CD1c-positive myeloid dendritic cell (primary cell): ENCODE measurements around the gene EEA1.
"Not testable (repeated sequence)": the region's sequence is repeated elsewhere in the genome, so short reads cannot be mapped to it uniquely, and the experiment has no call there.

Experiments used
- DNase-seq: peaks from one replicate; pipeline ENCODE4 v3.0.0-alpha.2; 2016; ENCODE audit errors: extremely low spot score

The EEA1 gene

DNA sequence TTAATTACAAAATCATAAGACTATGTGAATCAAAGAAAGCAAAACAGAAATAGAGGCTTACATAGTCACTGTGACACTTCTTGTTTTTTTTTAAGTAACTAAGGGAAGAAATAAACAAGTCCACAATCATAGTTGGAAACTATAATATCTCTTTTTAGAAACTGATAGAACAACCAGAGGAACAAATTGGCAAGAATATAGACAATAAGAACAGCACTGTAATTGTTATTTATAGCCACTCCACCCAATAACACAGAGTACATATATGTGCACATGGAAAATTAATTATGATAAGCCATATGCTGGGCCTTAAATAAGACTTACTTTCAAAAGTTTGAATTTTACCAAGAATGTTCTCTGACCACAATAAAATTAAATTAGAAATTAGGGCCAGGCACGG lies 125.2 kb downstream of the EEA1 start:
- DNase-seq: no peak

DNA sequence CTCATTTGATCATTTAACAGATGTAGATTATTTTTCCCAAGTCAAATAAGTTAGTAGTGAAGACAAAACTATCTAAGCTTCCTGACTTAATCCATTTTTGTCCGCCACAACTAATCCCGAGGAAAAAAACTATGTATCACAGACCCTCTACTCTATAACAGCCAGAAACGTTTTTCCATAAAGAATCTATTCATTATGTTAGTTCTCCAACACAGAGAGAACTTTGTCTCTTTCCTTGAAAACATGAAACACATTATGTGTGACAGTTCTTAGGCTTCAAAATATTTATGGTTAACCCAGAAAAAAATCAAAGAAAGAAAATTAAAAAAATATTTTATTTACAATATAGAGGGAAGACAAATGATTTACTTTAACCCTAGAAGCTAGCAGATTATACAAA lies 126.2 kb downstream of the EEA1 start:
- no peak for DNase-seq

GRCh38 chr12:92796650-92797049 lies 132.4 kb downstream of the EEA1 start:
- DNase-seq: no peak

GRCh38 chr12:92794814-92795213 lies 134.3 kb downstream of the EEA1 start:
- DNase-seq: no peak

DNA sequence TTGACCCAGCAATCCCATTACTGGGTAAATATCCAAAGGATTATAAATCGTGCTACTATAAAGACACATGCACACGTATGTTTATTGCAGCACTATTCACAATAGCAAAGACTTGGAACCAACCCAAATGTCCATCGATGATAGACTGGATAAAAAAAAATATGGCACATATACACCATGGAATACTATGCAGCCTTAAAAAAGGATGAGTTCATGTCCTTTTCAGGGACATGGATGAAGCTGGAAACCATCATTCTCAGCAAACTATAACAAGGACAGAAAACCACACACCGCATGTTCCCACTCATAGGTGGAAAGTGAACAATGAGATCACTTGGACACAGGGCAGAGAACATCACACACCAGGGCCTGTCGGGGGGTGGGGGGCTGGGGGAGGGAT lies 134.7 kb downstream of the EEA1 start:
- DNase-seq: not testable (repeated sequence)

DNA sequence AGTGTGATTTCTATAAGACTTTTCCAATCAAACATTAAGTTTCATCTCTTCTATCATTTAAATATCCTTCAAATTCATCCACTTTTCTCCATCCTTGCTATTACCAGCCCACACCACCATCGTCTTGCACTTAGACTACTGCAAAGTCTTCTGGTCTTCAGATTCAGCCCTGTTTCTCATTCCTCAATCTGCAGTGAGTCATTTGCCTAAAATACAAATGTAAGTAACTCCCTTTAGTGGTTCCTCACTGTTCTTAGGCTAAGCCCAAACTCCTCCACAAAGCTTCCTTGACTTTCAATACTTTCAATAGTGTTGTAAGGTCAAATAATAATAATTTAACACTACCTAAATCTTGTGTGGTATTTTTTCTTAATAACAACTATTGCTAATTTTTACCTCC lies 143.1 kb downstream of the EEA1 start:
- DNase-seq: no peak

GRCh38 chr12:92785563-92785950 lies 143.5 kb downstream of the EEA1 start:
- no peak for DNase-seq

DNA sequence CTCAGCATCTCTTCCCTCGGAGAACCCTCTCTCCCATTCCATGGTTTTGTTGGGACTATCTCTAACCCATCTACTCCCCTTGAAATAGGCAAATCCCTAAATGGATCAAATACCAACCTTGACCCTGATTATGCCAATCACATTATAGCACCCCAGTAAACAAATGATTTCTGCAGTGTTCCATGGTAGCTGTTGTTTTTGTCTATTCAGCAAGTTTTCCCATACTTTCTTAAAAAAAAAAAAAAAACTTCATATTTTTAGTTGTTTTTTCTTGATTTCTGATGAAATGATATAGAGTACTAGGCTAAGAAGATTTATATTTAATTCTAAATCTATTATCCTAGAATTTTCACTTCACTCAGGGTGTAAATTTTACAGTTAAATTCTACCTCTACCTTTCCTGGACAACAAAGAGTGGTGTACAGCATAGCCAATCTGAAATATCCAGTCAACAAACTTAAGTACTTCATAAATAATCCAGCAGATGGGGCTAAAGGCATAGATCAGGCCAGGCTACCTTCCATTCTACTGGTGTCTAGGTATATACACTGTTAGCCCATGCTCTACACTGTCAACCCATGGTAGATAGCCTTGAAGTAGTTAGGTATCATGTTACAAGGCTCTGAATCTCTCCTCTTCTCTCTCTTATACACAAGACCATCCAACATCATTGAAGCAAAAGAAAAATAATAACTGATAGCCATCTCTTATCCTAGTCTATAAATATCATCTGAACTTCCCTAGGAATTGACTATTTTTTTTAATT lies 144.1 kb downstream of the EEA1 start:
- peak; percentile 68 for DNase-seq

GRCh38 chr12:92784356-92784755 lies 144.7 kb downstream of the EEA1 start:
- no peak for DNase-seq

DNA sequence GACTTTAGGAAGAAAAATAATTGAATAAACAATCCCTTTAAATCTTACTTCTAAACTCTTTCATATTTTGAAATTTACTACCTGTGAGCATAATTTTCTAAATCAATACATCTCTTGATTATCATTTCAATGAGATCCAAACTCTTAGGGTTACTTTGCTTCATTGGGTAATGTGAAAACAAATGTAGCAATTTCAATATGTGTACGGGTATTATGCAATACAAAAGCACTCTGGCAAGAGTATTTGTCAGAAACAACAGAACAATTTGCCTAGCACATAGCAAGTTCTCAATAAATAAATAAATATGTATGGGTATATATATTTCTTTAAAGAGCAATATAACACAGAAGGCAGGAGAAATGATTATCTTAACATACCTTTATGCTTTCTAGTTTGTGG lies 149.2 kb downstream of the EEA1 start:
- no peak for DNase-seq

DNA sequence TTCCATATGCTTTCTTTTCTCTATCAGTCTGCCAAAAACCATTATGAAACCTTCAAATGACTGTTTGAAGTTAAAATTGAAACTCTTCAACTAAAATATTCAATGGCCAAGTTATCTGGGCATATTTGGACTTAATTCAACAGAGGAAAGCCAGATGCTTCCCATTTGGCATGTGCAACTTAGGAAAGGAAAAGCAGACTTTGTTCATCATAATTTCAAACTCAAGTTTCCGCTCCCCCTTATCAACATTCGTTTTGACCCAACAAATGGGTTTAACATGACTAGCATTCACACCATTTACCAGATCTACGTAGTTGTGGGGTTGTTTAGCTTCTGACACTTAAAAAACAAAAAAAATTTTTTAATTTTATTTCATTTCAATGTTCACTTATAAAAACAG lies 150.6 kb downstream of the EEA1 start:
- DNase-seq: no peak

DNA sequence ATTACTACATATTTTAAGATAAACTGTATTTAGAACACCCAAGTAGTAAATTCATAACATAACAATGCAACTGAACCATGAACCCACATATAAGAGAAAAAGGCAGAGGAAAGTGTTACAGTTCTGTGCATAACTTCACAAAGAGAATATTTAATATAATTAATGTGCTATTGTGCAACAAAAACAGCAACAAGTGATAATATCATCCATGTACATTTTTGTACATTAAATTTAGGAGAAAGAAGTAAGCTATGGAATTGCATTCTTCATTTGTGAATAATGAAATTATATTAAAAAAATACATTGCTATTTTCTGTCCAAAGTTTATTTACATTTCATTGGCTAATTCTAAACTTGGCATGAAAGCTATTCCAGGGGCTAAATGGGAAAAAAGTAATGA lies 153.7 kb downstream of the EEA1 start:
- DNase-seq: no peak

- DNase-seq: peak; percentile 24
These were observed 158.1 kb downstream of the EEA1 start for GRCh38 chr12:92771001-92771400.

DNA sequence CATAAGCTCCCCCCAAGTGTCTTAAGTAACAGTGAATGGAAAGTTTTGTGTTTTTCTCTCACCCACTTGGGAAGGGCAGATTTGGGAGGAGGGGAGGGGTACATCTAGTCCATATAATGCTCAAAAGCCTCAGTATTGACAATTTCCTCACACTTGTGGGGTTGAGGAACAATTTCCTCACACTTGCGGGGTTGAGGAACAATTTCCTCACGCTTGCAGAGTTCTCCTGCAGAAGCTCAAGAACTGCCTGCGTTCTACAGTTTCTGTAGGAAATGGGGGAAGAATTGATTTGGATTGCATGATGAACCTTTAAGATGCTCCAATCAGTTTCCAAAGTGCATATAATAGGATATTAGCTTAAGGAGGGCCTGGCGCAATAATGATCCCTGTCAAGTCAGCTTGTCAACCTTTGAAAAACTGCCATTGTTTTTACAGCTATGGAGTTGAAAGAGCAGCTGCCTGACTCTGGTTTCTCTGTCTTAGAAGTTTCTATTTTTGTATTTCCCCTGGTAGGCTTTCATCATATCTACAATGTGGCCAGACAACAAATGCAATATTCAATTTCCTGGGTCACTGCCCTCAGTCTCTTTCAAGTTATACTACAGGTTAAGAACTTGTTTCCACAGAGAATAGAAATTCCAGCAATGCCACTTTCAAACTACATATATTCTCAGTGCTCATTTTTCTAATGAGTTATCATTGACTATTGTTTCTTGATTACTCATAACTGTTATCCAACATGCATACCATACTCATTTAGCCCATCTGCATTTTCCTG lies 159.8 kb downstream of the EEA1 start:
- no peak for DNase-seq

DNA sequence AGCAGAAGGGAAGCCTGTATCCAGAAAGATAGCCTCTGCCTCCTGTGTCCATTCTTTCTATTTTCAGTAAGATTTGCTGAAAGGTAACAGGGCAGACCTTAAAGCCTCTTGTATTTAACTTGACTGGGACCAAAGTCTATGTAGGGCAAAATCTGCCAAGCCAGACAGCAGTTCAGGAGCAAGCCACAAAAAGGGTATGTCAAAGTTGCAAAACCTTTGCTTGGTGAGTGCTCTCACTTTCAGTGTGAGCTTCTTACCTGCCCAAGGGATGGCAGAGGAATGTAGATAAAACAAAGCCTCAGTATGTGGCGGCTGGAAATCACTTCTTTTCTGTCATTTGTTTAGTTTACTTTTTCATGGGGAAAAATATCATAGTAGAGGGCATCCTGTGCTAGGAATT lies 163.2 kb downstream of the EEA1 start:
- DNase-seq: no peak

- no peak for DNase-seq
These were observed 164.3 kb downstream of the EEA1 start for GRCh38 chr12:92764831-92765230.

DNA sequence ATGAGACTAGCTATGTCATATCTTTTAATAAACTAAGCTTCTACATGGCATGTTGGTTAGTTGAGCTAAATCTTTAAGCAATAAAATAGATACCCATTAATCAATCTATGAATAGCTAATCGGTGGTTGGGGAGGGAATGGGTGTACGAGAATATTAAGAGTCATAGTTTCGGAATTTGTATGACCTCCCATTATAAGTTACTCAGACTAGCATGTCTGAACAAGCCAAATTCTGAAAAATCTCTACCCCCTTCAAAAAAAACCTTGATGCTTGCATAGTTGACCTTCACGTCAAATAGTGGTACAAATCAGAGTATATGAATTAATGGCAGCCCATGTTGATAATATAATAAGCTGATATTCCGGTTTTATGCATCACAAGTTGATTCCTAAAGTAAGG lies 166.3 kb downstream of the EEA1 start:
- DNase-seq: no peak

DNA sequence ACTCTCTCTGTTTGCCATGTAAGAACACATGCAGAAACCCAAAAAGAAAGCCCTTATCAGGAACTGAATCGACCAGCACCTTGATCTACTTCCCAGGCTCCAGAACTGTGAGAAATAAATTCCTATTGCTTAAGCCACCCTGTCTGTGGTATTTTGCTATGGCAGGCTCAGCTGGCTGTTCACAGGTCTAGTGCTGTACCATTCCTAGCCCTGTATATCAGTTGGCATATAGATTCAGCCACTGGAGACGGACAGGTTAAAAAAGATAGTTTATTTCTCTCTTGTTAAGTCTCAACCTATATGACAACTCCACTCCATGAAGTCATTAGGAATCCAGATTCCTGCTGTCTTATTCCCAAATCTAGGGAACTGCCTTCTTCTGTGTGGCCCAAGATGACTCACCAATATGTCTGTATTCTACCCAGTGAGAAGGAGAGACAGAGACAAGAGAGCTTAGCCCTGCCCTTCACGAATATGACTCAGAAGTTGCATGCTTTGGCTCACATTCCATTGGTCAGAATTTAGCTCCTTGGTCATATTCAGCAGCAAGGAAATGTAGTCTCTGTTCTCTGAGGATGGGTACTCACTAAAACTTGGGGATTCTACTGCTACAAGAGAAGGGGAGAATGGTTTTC lies 169.3 kb downstream of the EEA1 start:
- DNase-seq: peak; percentile 6

- DNase-seq: no peak
These were observed 171.4 kb downstream of the EEA1 start for GRCh38 chr12:92757597-92758121.

- no peak for DNase-seq
These were observed 172.0 kb downstream of the EEA1 start for GRCh38 chr12:92756898-92757596.

DNA sequence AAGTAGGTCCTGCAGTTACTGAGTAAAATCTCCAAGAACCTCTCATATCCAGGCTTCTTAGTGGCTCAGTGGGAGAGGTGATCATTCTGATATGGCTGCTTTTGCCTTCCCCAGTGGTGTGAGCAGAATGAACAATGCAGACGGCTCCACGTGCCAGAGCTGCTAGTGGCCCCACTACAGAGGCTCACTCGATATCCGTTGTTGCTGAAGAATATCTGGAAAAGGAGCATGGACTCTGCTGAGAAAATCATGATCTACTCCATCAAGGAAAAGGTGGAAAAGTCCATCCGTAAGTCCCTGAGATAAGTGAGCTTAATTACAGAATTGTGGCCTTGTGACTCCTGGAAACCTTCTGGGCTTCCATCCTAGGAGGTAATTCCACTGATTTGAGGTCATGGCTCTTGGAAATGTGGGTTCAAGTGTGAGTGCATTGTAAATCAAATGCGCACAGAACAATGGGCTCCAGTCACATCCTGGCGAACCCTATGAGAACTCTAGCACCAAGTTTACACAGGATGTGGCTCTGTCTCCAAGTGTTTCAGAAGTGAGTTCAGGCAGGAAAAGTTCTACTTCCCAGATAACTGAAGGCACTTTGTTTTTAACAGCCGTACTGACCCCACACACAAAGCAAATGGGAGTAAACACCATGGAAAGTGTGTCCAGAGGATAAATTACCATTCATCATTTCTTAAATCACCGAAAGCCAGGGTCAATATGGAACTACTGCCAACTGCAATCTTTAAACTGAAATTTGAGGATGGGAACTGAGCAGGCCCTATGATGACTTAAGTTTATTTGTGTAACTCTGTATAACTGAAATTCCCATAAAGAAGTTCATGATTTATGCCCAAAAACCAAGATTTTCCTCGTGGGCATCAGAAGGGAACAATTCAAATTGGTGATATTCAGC lies 174.9 kb downstream of the EEA1 start:
- no peak for DNase-seq
